Parathyroid adenoma (tissue), 2 donors: ENCODE results near the gene MAPK7.

Experiments
- H2AFZ ChIP-seq: fragments of 300-600 bp; sonication (generic); one replicate; pipeline ENCODE4 v1.7.0; 2017; ENCODE audit warnings: antibody characterized with exemption, mild to moderate bottlenecking
- H3K27ac ChIP-seq: fragments of 300-600 bp; sonication (generic); one replicate; pipeline ENCODE4 v1.7.0; 2017
- H3K27me3 ChIP-seq: fragments of 300-600 bp; sonication (generic); one replicate; pipeline ENCODE4 v1.7.0; 2017; ENCODE audit warnings: low read length; ENCODE audit not compliant: control insufficient read depth, insufficient read depth
- H3K36me3 ChIP-seq: fragments of 300-600 bp; sonication (generic); one replicate; pipeline ENCODE4 v1.7.0; 2017; ENCODE audit warnings: low read length; ENCODE audit not compliant: control insufficient read depth, insufficient read depth
- H3K4me1 ChIP-seq: fragments of 300-600 bp; sonication (generic); one replicate; pipeline ENCODE4 v1.7.0; 2017; ENCODE audit warnings: control low read depth
- H3K4me2 ChIP-seq: fragments of 300-600 bp; sonication (generic); one replicate; pipeline ENCODE4 v1.7.0; 2017; ENCODE audit warnings: low read length
- H3K4me3 ChIP-seq: fragments of 300-600 bp; sonication (generic); one replicate; pipeline ENCODE4 v1.7.0; 2017; ENCODE audit warnings: low read depth, low read length
- H3K79me2 ChIP-seq: fragments of 300-600 bp; sonication (generic); one replicate; pipeline ENCODE4 v1.7.0; 2017; ENCODE audit warnings: control low read depth
- H3K9ac ChIP-seq: fragments of 300-600 bp; sonication (generic); one replicate; pipeline ENCODE4 v1.7.0; 2017; ENCODE audit warnings: mild to moderate bottlenecking
- H3K9me3 ChIP-seq: fragments of 300-600 bp; sonication (generic); one replicate; pipeline ENCODE4 v1.7.0; 2017; ENCODE audit warnings: low read length; ENCODE audit not compliant: control insufficient read depth
- TF ChIP-seq, protein P1 (sequence below): fragments of 300-600 bp; sonication (generic); IDR thresholded peaks from one replicate; pipeline ENCODE4 v1.7.0; 2017; ENCODE audit warnings: antibody characterized with exemption, mild to moderate bottlenecking
- donor health status: primary hyperparathyroidism.

The MAPK7 gene

DNA sequence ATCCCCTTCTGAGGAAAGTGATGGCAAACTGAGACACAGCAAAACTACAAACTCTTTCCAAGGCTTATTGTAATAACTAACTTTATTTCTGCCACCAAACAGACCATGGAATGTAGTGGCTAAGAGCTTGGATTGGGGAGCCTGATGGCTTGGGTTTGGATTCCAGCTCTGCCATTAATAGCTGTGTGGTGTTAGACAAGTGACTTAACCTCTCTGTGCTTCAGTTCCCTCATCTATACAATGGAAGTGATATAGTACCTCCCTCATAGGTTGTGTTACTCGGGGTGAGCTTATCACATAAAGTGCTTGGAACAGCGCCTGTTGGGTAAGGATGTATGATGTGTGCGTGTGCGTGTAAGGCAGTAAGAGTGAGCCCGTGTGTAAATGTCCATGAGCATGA is 26.8 kb downstream of the MAPK7 start:
- no peak overlapping the region for H2AFZ ChIP-seq
- H3K4me2 ChIP-seq, result no peak overlapping the region
- no peak overlapping the region for H3K27ac ChIP-seq
- no peaks in the 10 kb centered on the region for H3K79me2 ChIP-seq
- H3K4me1 ChIP-seq, result peaks cover 6% of the 10 kb centered on the region
- no peaks in the 10 kb centered on the region for H3K27me3 ChIP-seq
- H3K4me3 ChIP-seq, result no peak overlapping the region
- TF ChIP-seq, protein P1, sequence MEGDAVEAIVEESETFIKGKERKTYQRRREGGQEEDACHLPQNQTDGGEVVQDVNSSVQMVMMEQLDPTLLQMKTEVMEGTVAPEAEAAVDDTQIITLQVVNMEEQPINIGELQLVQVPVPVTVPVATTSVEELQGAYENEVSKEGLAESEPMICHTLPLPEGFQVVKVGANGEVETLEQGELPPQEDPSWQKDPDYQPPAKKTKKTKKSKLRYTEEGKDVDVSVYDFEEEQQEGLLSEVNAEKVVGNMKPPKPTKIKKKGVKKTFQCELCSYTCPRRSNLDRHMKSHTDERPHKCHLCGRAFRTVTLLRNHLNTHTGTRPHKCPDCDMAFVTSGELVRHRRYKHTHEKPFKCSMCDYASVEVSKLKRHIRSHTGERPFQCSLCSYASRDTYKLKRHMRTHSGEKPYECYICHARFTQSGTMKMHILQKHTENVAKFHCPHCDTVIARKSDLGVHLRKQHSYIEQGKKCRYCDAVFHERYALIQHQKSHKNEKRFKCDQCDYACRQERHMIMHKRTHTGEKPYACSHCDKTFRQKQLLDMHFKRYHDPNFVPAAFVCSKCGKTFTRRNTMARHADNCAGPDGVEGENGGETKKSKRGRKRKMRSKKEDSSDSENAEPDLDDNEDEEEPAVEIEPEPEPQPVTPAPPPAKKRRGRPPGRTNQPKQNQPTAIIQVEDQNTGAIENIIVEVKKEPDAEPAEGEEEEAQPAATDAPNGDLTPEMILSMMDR, result no peak
- H3K36me3 ChIP-seq, result no peaks in the 10 kb centered on the region
- no peak overlapping the region for H3K9ac ChIP-seq
- no peaks in the 10 kb centered on the region for H3K9me3 ChIP-seq

DNA sequence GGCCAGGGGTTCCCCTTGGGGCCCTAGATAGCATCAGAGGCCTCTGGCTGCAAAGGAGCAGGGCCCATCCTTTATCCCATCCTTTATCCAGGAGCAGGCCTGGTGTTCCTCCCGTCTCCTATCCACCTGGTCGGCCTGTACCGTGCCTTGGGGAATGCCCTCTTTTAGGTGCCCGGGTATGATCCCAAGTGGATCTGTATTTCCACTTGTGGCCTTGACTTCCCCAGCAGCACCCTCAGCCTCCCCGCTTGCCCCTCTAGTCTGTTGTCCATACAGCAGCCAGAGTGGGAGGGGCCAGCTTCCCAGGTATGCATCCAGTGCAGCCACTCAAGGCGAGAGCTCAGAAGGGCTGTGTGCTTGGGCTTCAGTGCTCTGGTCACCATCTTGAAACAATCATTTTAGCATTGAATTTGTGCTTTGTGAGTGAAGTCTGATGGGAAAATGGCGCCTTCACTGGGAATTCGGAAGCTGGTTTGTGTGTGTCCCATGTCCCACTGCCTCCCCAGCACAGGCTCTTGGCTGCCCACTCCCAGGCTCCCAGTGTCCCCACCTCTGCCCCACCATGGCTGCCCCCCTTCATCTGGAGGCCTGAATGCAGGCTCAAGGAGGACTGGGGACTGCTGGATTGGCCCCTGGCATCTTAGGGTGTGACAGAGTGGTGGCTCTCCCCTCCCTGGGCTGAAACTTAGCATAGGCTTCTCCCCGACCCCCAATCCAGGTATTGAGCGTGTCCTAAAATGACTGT is 29.5 kb downstream of the MAPK7 start:
- Histone ChIP-seq H2AFZ (no peak overlapping the region), H3K9me3 (no peaks in the 10 kb centered on the region), H3K4me2 (no peak overlapping the region), H3K79me2 (no peaks in the 10 kb centered on the region), H3K4me1 (peaks cover 4% of the 10 kb centered on the region), H3K36me3 (no peaks in the 10 kb centered on the region), H3K9ac (no peak overlapping the region), H3K4me3 (no peak overlapping the region), H3K27me3 (no peaks in the 10 kb centered on the region), H3K27ac (no peak overlapping the region)
- TF ChIP-seq, protein P1, result no peak

DNA sequence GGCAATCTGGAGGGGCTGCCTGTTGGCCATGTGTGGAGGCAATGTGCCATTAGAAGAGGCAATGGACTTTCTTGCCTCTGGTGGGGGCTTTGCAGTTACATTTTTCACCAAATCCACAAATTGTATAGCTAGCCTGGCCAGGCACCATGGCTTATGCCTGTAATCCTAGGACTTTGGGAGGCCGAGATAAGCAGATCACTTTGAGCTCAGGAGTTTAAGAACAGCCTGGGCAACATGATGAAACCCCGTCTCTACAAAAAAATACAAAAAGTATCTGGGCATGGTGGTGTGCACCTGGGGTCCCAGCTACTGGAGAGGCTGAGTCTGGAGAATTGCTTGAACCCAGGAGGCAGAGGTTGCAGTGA is 30.0 kb downstream of the MAPK7 start:
- Histone ChIP-seq H3K9ac (no peak overlapping the region), H3K4me3 (no peak overlapping the region), H3K4me1 (peaks cover 4% of the 10 kb centered on the region), H3K27me3 (no peaks in the 10 kb centered on the region), H3K9me3 (no peaks in the 10 kb centered on the region), H3K27ac (no peak overlapping the region), H3K36me3 (no peaks in the 10 kb centered on the region), H3K4me2 (no peak overlapping the region), H3K79me2 (no peaks in the 10 kb centered on the region), H2AFZ (no peak overlapping the region)
- TF ChIP-seq, protein P1, result no peak

DNA sequence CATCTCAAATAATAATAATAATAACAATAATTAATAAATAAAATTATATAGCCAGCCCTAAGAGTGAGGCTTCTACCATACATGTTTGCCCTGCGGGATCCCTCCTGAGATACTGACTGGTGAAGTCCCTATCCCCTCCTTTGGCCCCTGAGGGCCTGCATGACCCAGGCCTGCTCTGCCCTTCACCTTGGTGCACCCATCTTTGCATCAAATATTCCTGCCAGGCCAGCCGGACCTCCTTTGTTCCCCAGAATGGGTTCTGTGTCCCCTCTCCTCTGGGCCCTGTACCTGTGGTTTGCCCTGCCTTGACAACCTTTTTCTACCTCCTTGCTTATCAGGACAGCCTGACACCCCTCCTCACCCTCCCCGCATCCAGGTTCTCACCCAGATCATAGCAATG is 30.8 kb downstream of the MAPK7 start:
- H3K4me1 ChIP-seq, result peaks cover 4% of the 10 kb centered on the region
- no peak overlapping the region for H2AFZ ChIP-seq
- H3K36me3 ChIP-seq, result no peaks in the 10 kb centered on the region
- H3K4me3 ChIP-seq, result no peak overlapping the region
- H3K4me2 ChIP-seq, result no peak overlapping the region
- H3K79me2 ChIP-seq, result no peaks in the 10 kb centered on the region
- TF ChIP-seq, protein P1, result no peak
- no peaks in the 10 kb centered on the region for H3K9me3 ChIP-seq
- no peaks in the 10 kb centered on the region for H3K27me3 ChIP-seq
- H3K9ac ChIP-seq, result no peak overlapping the region
- H3K27ac ChIP-seq, result no peak overlapping the region

DNA sequence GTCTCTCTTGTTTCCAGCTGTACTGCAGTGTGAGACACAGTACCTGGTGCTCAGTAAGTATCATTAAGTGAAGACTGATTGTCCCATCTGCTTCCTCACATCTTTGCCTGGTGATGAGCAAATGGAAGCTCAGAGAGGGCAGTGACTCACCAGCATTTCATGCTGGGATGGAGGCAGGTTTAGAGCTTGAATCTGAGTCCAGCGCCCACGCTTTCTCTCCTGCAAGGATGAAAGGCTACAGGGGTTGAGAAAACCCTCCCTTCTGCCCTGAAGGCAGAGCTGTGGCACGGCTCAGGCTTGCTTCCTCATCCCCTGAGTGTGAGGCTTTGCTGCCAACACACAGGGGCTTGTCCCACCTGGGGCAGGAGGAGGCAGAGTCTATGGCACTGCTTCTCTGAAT is 31.2 kb downstream of the MAPK7 start:
- no peaks in the 10 kb centered on the region for H3K27me3 ChIP-seq
- TF ChIP-seq, protein P1, result no peak
- H2AFZ ChIP-seq, result no peak overlapping the region
- H3K9me3 ChIP-seq, result no peaks in the 10 kb centered on the region
- no peak overlapping the region for H3K9ac ChIP-seq
- no peak overlapping the region for H3K4me2 ChIP-seq
- H3K4me1 ChIP-seq, result peaks cover 4% of the 10 kb centered on the region
- H3K36me3 ChIP-seq, result no peaks in the 10 kb centered on the region
- no peaks in the 10 kb centered on the region for H3K79me2 ChIP-seq
- H3K4me3 ChIP-seq, result no peak overlapping the region
- H3K27ac ChIP-seq, result no peak overlapping the region
